HUDEP-2 (cell line): ENCODE results near the gene ADAMTS17.

Experiments used
- DNase-seq, 76 experiments: peaks; one replicate each; lab custom pipeline; 2025; ENCODE audit not compliant: unreplicated experiment in 76 of 76; lab: John Stamatoyannopoulos, UW

Gene ADAMTS17

GRCh38 chr15:100187677-100188076 is 154.1 kb downstream of the ADAMTS17 start:
- no peak for DNase-seq

- no peak for DNase-seq
These were observed 154.8 kb downstream of the ADAMTS17 start for GRCh38 chr15:100186960-100187359.

- no peak for DNase-seq
These were observed 155.4 kb downstream of the ADAMTS17 start for GRCh38 chr15:100186366-100186765.

GRCh38 chr15:100183921-100184495 is 157.8 kb downstream of the ADAMTS17 start:
- no peak for DNase-seq

GRCh38 chr15:100180921-100181320 is 160.9 kb downstream of the ADAMTS17 start:
- no peak for DNase-seq

GRCh38 chr15:100175406-100176114 is 166.2 kb downstream of the ADAMTS17 start:
- DNase-seq, result no peak

- DNase-seq, result no peak
These were observed 166.9 kb downstream of the ADAMTS17 start for GRCh38 chr15:100174904-100175275.

- no peak for DNase-seq
These were observed 167.4 kb downstream of the ADAMTS17 start for GRCh38 chr15:100174159-100174903.

- no peak for DNase-seq
These were observed 169.3 kb downstream of the ADAMTS17 start for GRCh38 chr15:100172356-100173024.

GRCh38 chr15:100171411-100171810 is 170.4 kb downstream of the ADAMTS17 start:
- no peak for DNase-seq

- DNase-seq, result no peak
These were observed 171.2 kb downstream of the ADAMTS17 start for GRCh38 chr15:100170291-100171210.

- no peak for DNase-seq
These were observed 172.0 kb downstream of the ADAMTS17 start for GRCh38 chr15:100169615-100170290.

GRCh38 chr15:100168787-100169186 is 173.0 kb downstream of the ADAMTS17 start:
- no peak for DNase-seq

GRCh38 chr15:100167884-100168375 is 173.8 kb downstream of the ADAMTS17 start:
- no peak for DNase-seq

GRCh38 chr15:100166313-100166712 is 175.5 kb downstream of the ADAMTS17 start:
- DNase-seq, result no peak

GRCh38 chr15:100163961-100164360 is 177.8 kb downstream of the ADAMTS17 start:
- no peak for DNase-seq

GRCh38 chr15:100160953-100161352 is 180.8 kb downstream of the ADAMTS17 start:
- no peak for DNase-seq

GRCh38 chr15:100159436-100159835 is 182.3 kb downstream of the ADAMTS17 start:
- no peak for DNase-seq

- DNase-seq, result no peak
These were observed 183.4 kb downstream of the ADAMTS17 start for GRCh38 chr15:100158356-100158755.

GRCh38 chr15:100156201-100156600 is 185.6 kb downstream of the ADAMTS17 start:
- no peak for DNase-seq
